Stimulated activated CD4-positive, alpha-beta T cell treated with anti-CD3 and anti-CD28 coated beads, Interleukin-15, amount 100 ng/mL, for 1 hour (primary cell): ENCODE results near the gene OR51E2.

Source experiments
- DNase-seq, 2 donors: peaks; one replicate each; pipeline ENCODE4 v3.0.0-alpha.2; 2020; ENCODE audit warnings: low read depth in 1 of 2, low spot score in 1 of 2

The OR51E2 gene

GRCh38 chr11:4664786-4665185 is 32.9 kb downstream of the OR51E2 start:
- no peak for DNase-seq

- no peak for DNase-seq
These were observed 33.5 kb downstream of the OR51E2 start for GRCh38 chr11:4664183-4664582.

- DNase-seq, result no peak
These were observed 34.8 kb downstream of the OR51E2 start for GRCh38 chr11:4662876-4663275.

GRCh38 chr11:4658629-4659445 is 38.8 kb downstream of the OR51E2 start:
- no peak for DNase-seq

- DNase-seq, result no peak
These were observed 42.9 kb downstream of the OR51E2 start for GRCh38 chr11:4654635-4655369.

GRCh38 chr11:4647766-4648165 is 49.9 kb downstream of the OR51E2 start:
- DNase-seq, result no peak

GRCh38 chr11:4645974-4646373 is 51.7 kb downstream of the OR51E2 start:
- DNase-seq, result no peak

GRCh38 chr11:4644233-4644632 is 53.4 kb downstream of the OR51E2 start:
- no peak for DNase-seq

GRCh38 chr11:4643682-4644081 is 54.0 kb downstream of the OR51E2 start, which contains the start of gene OR51E1:
TSS of gene OR51E1 (plus strand) at chr11:4643982. CDS start at chr11:4652527, 8,545 bp downstream.
- no peak for DNase-seq

- no peak for DNase-seq
These were observed 54.6 kb downstream of the OR51E2 start for GRCh38 chr11:4643076-4643475.

- DNase-seq, result no peak
These were observed 55.6 kb downstream of the OR51E2 start for GRCh38 chr11:4642043-4642442.

GRCh38 chr11:4641501-4641900 is 56.2 kb downstream of the OR51E2 start:
- DNase-seq, result no peak

- no peak for DNase-seq
These were observed 57.7 kb downstream of the OR51E2 start for GRCh38 chr11:4639931-4640330.

- no peak for DNase-seq
These were observed 60.0 kb downstream of the OR51E2 start for GRCh38 chr11:4637662-4638047.

GRCh38 chr11:4636962-4637661 is 60.5 kb downstream of the OR51E2 start, which contains the start of gene OR51D1:
TSS of gene OR51D1 (plus strand) at chr11:4637477. CDS start at chr11:4639791, 2,314 bp downstream.
- peak; percentile 26 to 43 for DNase-seq

GRCh38 chr11:4636136-4636535 is 61.5 kb downstream of the OR51E2 start:
- DNase-seq, result no peak
